HG03442 (cell line): ENCODE data around the gene CMTM5.

Experiments used
- ATAC-seq: cut with Tn5 transposase; IDR thresholded peaks from one replicate; pipeline ENCODE4 v1.9.1; 2021; ENCODE audit warnings: mild to moderate bottlenecking, moderate library complexity; ENCODE audit not compliant: unreplicated experiment

CMTM5 gene

GRCh38 chr14:23376482-23377197 lies at the start of gene CMTM5:
Gene CMTM5, plus strand, starts transcription at chr14:23377046. Its CDS starts 206 bp downstream, at chr14:23377252.
- no peak for ATAC-seq

- ATAC-seq, result peak; percentile 64
These were observed 48.7 kb upstream of the CMTM5 start for GRCh38 chr14:23327947-23328744.

GRCh38 chr14:23335623-23336022 lies 41.2 kb upstream of the CMTM5 start:
- ATAC-seq, result no peak

- ATAC-seq, result no peak
These were observed 37.2 kb upstream of the CMTM5 start for GRCh38 chr14:23339506-23340268.

GRCh38 chr14:23344481-23344880 lies 32.4 kb upstream of the CMTM5 start:
- no peak for ATAC-seq

- no peak for ATAC-seq
These were observed 30.7 kb upstream of the CMTM5 start for GRCh38 chr14:23345987-23346692.

GRCh38 chr14:23346693-23347405 lies 30.0 kb upstream of the CMTM5 start:
- ATAC-seq, result no peak

- no peak for ATAC-seq
These were observed 29.2 kb upstream of the CMTM5 start for GRCh38 chr14:23347406-23348296.

GRCh38 chr14:23348297-23348655 lies 28.6 kb upstream of the CMTM5 start:
- ATAC-seq, result no peak

- ATAC-seq, result no peak
These were observed 27.5 kb upstream of the CMTM5 start for GRCh38 chr14:23349156-23349845.

GRCh38 chr14:23351681-23352505 lies 25.0 kb upstream of the CMTM5 start:
- no peak for ATAC-seq

- ATAC-seq, result no peak
These were observed 24.1 kb upstream of the CMTM5 start, which contains the start of gene SLC22A17 for GRCh38 chr14:23352506-23353432. Gene SLC22A17, minus strand, starts transcription at chr14:23352887.

- ATAC-seq, result no peak
These were observed 23.4 kb upstream of the CMTM5 start for GRCh38 chr14:23353433-23353780.

- ATAC-seq, result no peak
These were observed 21.9 kb upstream of the CMTM5 start for GRCh38 chr14:23354990-23355389.

GRCh38 chr14:23355871-23356435 lies 20.9 kb upstream of the CMTM5 start:
- ATAC-seq, result no peak

- no peak for ATAC-seq
These were observed 20.2 kb upstream of the CMTM5 start for GRCh38 chr14:23356662-23357061.
